Cardiac fibroblast (primary cell): ENCODE measurements around the gene KIR3DL2.

Source experiments
- DNase-seq, 2 donors: peaks; one replicate each; pipeline versions ENCODE4 v3.0.0 to v3.0.0-alpha.2; 2010; ENCODE audit warnings: low read depth in 2 of 2
- H3K4me3 ChIP-seq, 2 donors: replicated peaks in 1 of 2; 1 replicate in 1 of 2; 2 replicates in 1 of 2; pipeline ENCODE4 v1.5.1; 2011; ENCODE audit warnings: low read depth in 2 of 2, low read length in 2 of 2, mild to moderate bottlenecking in 2 of 2, moderate library complexity in 1 of 2
- TF ChIP-seq, protein P1 (sequence below): IDR thresholded peaks from one replicate; pipeline ENCODE4 v1.5.1; 2011; ENCODE audit warnings: low read depth, mild to moderate bottlenecking, low read length, inconsistent platforms

The KIR3DL2 gene

DNA sequence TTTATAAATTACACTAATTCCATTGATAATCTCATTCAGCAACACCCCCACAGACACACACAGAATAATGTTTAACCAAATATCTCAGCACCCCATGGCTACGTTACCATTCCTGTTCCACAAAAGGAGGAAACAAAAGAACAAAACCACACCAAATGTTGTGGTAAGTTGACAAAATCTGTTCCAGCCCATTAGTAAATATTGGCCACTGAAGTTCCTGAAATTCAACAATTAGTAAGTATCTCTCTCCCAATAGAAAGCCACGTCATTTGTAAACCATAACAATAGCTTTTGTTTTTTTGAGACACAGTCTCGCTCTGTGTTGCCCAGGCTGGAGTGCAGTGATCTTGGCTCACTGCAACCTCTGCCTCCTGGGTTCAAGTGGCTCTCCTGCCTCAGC lies 21.5 kb downstream of the KIR3DL2 start:
- TF ChIP-seq, protein P1, sequence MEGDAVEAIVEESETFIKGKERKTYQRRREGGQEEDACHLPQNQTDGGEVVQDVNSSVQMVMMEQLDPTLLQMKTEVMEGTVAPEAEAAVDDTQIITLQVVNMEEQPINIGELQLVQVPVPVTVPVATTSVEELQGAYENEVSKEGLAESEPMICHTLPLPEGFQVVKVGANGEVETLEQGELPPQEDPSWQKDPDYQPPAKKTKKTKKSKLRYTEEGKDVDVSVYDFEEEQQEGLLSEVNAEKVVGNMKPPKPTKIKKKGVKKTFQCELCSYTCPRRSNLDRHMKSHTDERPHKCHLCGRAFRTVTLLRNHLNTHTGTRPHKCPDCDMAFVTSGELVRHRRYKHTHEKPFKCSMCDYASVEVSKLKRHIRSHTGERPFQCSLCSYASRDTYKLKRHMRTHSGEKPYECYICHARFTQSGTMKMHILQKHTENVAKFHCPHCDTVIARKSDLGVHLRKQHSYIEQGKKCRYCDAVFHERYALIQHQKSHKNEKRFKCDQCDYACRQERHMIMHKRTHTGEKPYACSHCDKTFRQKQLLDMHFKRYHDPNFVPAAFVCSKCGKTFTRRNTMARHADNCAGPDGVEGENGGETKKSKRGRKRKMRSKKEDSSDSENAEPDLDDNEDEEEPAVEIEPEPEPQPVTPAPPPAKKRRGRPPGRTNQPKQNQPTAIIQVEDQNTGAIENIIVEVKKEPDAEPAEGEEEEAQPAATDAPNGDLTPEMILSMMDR, result no peak
- no peak overlapping the region for H3K4me3 ChIP-seq
- no peak for DNase-seq

DNA sequence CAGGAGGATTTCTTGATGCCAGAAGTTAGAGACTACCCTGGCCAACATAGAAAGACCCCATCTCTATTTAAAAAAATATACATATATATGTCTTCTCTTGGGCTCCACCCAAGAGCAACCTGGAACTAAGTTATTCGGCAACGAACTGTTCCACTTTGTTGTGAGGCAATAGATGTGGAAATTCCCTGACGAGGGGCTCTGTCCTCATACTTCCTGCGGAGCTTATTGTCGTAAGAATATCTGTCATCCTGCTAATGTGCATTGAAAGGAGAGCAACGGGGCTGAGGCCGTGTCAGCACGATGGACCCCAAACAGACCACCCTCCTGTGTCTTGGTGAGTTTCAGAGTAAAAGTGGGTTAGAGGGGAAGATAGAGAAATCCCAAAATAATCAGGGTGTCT lies 23.7 kb downstream of the KIR3DL2 start, which contains the start of gene FCAR:
Gene FCAR, plus strand, starts transcription at position 246 of the 400 bp plus-strand sequence. Its CDS starts 55 bp downstream, at position 301.
- no peak within 1 kb of the TSS for H3K4me3 ChIP-seq
- TF ChIP-seq, protein P1, result no peak
- DNase-seq, result no peak

DNA sequence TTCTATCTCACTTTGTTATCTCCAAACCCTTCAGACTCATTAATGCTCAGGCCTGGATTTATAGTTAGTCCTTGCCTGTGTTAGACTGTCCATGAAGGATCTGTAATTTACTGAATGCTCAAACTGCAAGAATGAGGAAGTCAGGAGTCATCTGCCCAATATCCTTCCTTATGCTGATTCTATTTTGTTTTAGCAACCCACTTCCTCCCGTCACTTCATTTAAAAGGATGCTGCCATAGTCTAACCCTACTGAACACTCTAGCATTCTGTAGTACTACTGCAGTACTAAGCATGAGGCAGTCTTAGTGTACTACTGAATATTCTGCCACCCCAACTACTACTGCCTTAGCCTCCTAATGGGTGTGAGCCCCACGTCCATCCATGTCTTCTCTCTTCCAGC lies 25.3 kb downstream of the KIR3DL2 start:
- TF ChIP-seq, protein P1, result no peak
- no peak for DNase-seq
- no peak overlapping the region for H3K4me3 ChIP-seq

DNA sequence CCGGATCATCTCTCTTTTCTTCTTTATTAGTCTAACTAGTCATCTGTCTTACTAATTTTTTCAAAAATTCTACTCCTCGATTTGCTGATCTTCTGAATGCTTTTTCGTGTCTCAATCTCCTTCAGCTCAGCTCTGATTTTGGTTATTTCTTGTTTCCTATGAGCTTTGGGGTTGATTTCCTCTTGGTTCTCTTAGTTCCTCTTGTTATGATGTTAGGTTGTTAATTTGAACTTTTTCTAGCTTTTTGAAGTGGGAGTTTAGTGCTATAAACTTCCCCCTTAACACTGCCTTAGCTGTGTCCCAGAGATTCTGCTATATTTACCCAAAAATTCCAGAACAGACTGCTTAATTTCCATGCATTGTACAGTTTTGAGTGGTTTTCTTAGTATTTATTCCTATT lies 27.2 kb downstream of the KIR3DL2 start:
- DNase-seq, result no peak
- H3K4me3 ChIP-seq, result no peak overlapping the region
- TF ChIP-seq, protein P1, result no peak

DNA sequence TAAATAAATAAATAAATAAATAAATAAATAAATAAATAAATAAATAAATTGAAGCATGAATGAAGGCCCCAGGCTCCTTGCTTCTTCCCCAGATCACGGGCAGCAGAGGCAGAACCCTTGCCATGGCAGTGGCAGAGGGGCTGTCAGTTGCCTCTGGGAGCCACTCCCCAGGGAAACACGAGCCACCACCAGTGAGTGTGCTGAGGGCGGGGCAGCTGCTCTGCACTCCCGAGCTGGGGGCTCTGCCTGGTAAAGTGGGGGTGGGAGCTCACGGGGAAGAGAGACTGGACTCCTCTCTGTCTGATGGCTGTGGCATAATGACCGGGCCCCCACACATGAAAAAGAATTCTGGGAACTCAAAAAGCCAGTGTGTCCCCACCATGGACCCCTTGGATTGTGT lies 31.6 kb downstream of the KIR3DL2 start:
- no peak for DNase-seq
- TF ChIP-seq, protein P1, result no peak
- no peak overlapping the region for H3K4me3 ChIP-seq

DNA sequence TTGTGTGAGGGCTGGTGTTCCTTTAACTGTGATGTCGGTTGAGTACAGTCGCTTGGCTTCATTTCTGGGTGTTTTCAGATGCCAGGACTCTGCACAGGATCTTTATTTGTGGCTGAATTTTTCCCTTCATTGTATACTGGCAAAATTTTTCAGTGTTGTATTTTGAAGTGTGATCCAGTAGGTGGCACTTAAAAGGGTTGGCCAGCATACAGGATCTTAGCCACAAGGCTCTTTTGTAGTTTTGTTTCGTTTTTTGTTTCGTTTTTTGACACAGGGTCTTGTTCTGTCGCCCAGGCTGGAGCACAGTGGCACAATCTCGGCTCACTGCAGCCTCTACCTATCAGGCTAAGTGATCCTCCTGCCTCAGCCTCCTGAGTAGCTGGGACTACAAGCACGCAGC lies 32.5 kb downstream of the KIR3DL2 start:
- no peak overlapping the region for H3K4me3 ChIP-seq
- no peak for DNase-seq
- TF ChIP-seq, protein P1, result no peak

DNA sequence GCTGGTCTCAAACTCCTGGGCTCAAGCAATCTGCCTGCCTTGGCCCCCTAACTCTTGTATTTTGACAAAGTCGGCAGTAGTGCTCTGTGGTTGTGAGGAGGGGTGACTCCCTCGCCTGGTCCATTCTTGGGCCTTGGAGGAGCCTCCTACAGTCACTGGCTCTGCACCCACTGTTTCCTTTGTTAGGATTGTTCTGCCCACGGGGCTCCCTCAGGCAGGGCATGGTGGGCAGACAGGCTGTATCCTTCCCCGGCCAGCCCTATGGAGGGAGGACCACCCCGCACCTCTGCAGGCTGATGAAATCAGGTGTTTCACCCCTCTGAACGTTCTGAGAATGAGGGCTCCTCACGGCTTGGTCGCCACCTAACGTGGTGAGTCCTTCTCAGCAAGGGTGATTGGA lies 33.0 kb downstream of the KIR3DL2 start:
- TF ChIP-seq, protein P1, result no peak
- no peak overlapping the region for H3K4me3 ChIP-seq
- DNase-seq, result no peak
